H9 (cell line): ENCODE data around the gene LGALS9C. TPM values are rescaled to one million over a fixed set of nuclear protein-coding genes. Genes with fewer than 3 reads are reported as not detected.
"Not testable (repeated sequence)": the region's sequence is repeated elsewhere in the genome, so short reads cannot be mapped to it uniquely, and the experiment has no call there.

ENCODE experiments used
- DNase-seq: peaks from one replicate; pipeline ENCODE4 v3.0.0-alpha.2; 2017
- H2AFZ ChIP-seq: one replicate; pipeline ENCODE4 v1.6.1; 2013; ENCODE audit warnings: mild to moderate bottlenecking, low read length, control low read depth, moderate library complexity
- H2AK5ac ChIP-seq: 2 replicates; pipeline ENCODE4 v1.6.1; 2013; ENCODE audit warnings: low read length, control low read depth, mixed read lengths; ENCODE audit not compliant: insufficient read length
- H2BK120ac ChIP-seq: one replicate; pipeline ENCODE4 v1.6.1; 2013; ENCODE audit warnings: low read depth, mild to moderate bottlenecking, low read length, control low read depth, inconsistent platforms; ENCODE audit not compliant: poor library complexity, severe bottlenecking
- H2BK12ac ChIP-seq: 2 replicates; pipeline ENCODE4 v1.6.1; 2013; ENCODE audit warnings: low read length, control low read depth, mixed read lengths, low read depth; ENCODE audit not compliant: insufficient read length
- H2BK15ac ChIP-seq: 2 replicates; pipeline ENCODE4 v1.6.1; 2013; ENCODE audit warnings: low read depth, low read length, control low read depth
- H2BK20ac ChIP-seq: one replicate; pipeline ENCODE4 v1.6.1; 2013; ENCODE audit warnings: low read depth, mild to moderate bottlenecking, low read length, control low read depth, inconsistent platforms; ENCODE audit not compliant: poor library complexity, severe bottlenecking
- H2BK5ac ChIP-seq: 2 replicates; pipeline ENCODE4 v1.6.1; 2013; ENCODE audit warnings: low read length, control low read depth, mixed read lengths; ENCODE audit not compliant: insufficient read length
- H3K14ac ChIP-seq: 2 replicates; pipeline ENCODE4 v1.6.1; 2013; ENCODE audit warnings: low read length, control low read depth; ENCODE audit not compliant: insufficient read depth
- H3K18ac ChIP-seq: 2 replicates; pipeline ENCODE4 v1.6.1; 2013; ENCODE audit warnings: low read depth, mild to moderate bottlenecking, mixed read lengths, low read length, control low read depth; ENCODE audit not compliant: insufficient read length
- H3K23ac ChIP-seq: 2 replicates; pipeline ENCODE4 v1.6.1; 2013; ENCODE audit warnings: low read length, control low read depth, mixed read lengths, low read depth; ENCODE audit not compliant: insufficient read length
- H3K23me2 ChIP-seq: 2 replicates; pipeline ENCODE4 v1.6.1; 2013; ENCODE audit warnings: low read depth, mild to moderate bottlenecking, mixed read lengths, low read length, control low read depth; ENCODE audit not compliant: insufficient read length, poor library complexity, severe bottlenecking
- H3K27ac ChIP-seq: 2 replicates; pipeline ENCODE4 v1.5.1; 2013; ENCODE audit warnings: low read length, control low read depth, mixed read lengths, low read depth; ENCODE audit not compliant: insufficient read length
- H3K27me3 ChIP-seq: 2 replicates; pipeline ENCODE4 v1.6.1; 2013; ENCODE audit warnings: low read length, control low read depth, inconsistent platforms; ENCODE audit not compliant: insufficient read depth
- H3K4ac ChIP-seq: 2 replicates; pipeline ENCODE4 v1.6.1; 2013; ENCODE audit warnings: low read depth, mild to moderate bottlenecking, control low read depth, inconsistent platforms, low read length, moderate library complexity
- H3K4me1 ChIP-seq: 2 replicates; pipeline ENCODE4 v1.6.1; 2013; ENCODE audit warnings: low read length, control low read depth, inconsistent platforms; ENCODE audit not compliant: insufficient read depth
- H3K4me2 ChIP-seq: 2 replicates; pipeline ENCODE4 v1.6.1; 2013; ENCODE audit warnings: low read length, control low read depth, mixed read lengths; ENCODE audit not compliant: insufficient read length, insufficient read depth
- H3K56ac ChIP-seq: 2 replicates; pipeline ENCODE4 v1.6.1; 2013; ENCODE audit warnings: low read depth, mild to moderate bottlenecking, mixed read lengths, low read length, control low read depth; ENCODE audit not compliant: insufficient read length
- H3K79me1 ChIP-seq: 2 replicates; pipeline ENCODE4 v1.6.1; 2013; ENCODE audit warnings: low read depth, mild to moderate bottlenecking, moderate library complexity, low read length, control low read depth, inconsistent platforms; ENCODE audit not compliant: insufficient read depth, poor library complexity, severe bottlenecking
- H3K79me2 ChIP-seq: 2 replicates; pipeline ENCODE4 v1.6.1; 2013; ENCODE audit warnings: low read length, control low read depth, inconsistent platforms; ENCODE audit not compliant: insufficient read depth
- H3K9ac ChIP-seq: 2 replicates; pipeline ENCODE4 v1.6.1; 2013; ENCODE audit warnings: low read length, control low read depth, mixed read lengths; ENCODE audit not compliant: insufficient read length; ENCODE audit errors: extremely low read depth
- H3K9me3 ChIP-seq: one replicate; pipeline ENCODE4 v1.6.1; 2013; ENCODE audit warnings: low read depth, low read length, inconsistent platforms; ENCODE audit not compliant: control insufficient read depth
- H3T11ph ChIP-seq: one replicate; pipeline ENCODE4 v1.6.1; 2013; ENCODE audit warnings: mild to moderate bottlenecking, low read length, control low read depth, inconsistent platforms
- H4K20me1 ChIP-seq: one replicate; pipeline ENCODE4 v1.6.1; 2013; ENCODE audit not compliant: control insufficient read depth, insufficient read length, insufficient read depth
- H4K5ac ChIP-seq: 2 replicates; pipeline ENCODE4 v1.6.1; 2013; ENCODE audit warnings: low read depth, mild to moderate bottlenecking, mixed read lengths, low read length, control low read depth; ENCODE audit not compliant: insufficient read length
- H4K8ac ChIP-seq: replicated peaks from 2 replicates; pipeline ENCODE4 v1.6.1; 2013; ENCODE audit warnings: low read length, control low read depth, mixed read lengths, low read depth; ENCODE audit not compliant: insufficient read length
- H4K91ac ChIP-seq: 2 replicates; pipeline ENCODE4 v1.6.1; 2013; ENCODE audit warnings: low read depth, mild to moderate bottlenecking, moderate library complexity, mixed read lengths, low read length, control low read depth; ENCODE audit not compliant: insufficient read length
- H3K27ac Mint-ChIP-seq, 3 experiments: 2 replicates in 2 of 3; 3 replicates in 1 of 3; pipeline ENCODE4 v1.8.0; 2020 to 2021; ENCODE audit warnings: mixed read lengths in 3 of 3, mild to moderate bottlenecking in 1 of 3, moderate library complexity in 1 of 3
- H3K27me3 Mint-ChIP-seq: 2 replicates; pipeline ENCODE4 v1.8.0; 2021; ENCODE audit warnings: low read depth, mild to moderate bottlenecking, moderate library complexity, mixed read lengths
- H3K36me3 Mint-ChIP-seq, 3 experiments: 2 replicates in 2 of 3; 3 replicates in 1 of 3; pipeline ENCODE4 v1.8.0; 2020 to 2021; ENCODE audit warnings: low read depth in 3 of 3, mixed read lengths in 3 of 3; ENCODE audit not compliant: insufficient read depth in 1 of 3
- H3K4me1 Mint-ChIP-seq, 2 experiments: 2 replicates each; pipeline ENCODE4 v1.8.0; 2020; ENCODE audit warnings: mixed read lengths in 2 of 2
- H3K4me3 Mint-ChIP-seq, 2 experiments: 2 replicates in 1 of 2; 3 replicates in 1 of 2; pipeline ENCODE4 v1.8.0; 2020 to 2021; ENCODE audit warnings: mild to moderate bottlenecking in 2 of 2, mixed read lengths in 2 of 2, moderate library complexity in 1 of 2
- H3K9me3 Mint-ChIP-seq, 2 experiments: 2 replicates in 1 of 2; 3 replicates in 1 of 2; pipeline ENCODE4 v1.8.0; 2020; ENCODE audit warnings: mild to moderate bottlenecking in 2 of 2, mixed read lengths in 2 of 2, moderate library complexity in 1 of 2
- WGBS: extraction: QIAGEN DNeasy Blood & Tissue Kit; methylation state at CpG from one replicate; pipeline ENCODE4 v1.1.7; 2013; ENCODE audit warnings: missing lambda C conversion rate, low lambda C conversion rate, mixed read lengths; ENCODE audit not compliant: insufficient read length; ENCODE audit errors: extremely low coverage; 5-methylcytosine and 5-hydroxymethylcytosine counted together
- total RNA-seq: library from RNA; stranded (reverse); gene quantifications from 2 replicates; pipeline ENCODE4 v1.2.1, GENCODE V29; 2021

Gene LGALS9C
- total RNA-seq, 1 experiment from 2014 or later = not detected

- WGBS = no CpG with 5 or more reads among the region's 2 CpGs
- not testable (repeated sequence) for H4K5ac ChIP-seq
Measured at GRCh38 chr17:18469837-18470236, 6.8 kb upstream of the LGALS9C start.

GRCh38 chr17:18470345-18470930 lies 6.2 kb upstream of the LGALS9C start:
- not testable (repeated sequence) for H4K91ac ChIP-seq, H3K27ac ChIP-seq, H3K27ac Mint-ChIP-seq, H3K27me3 Mint-ChIP-seq, H3K9ac ChIP-seq, H3K4me1 ChIP-seq, H2AFZ ChIP-seq, H3K4me3 Mint-ChIP-seq, H3K79me2 ChIP-seq, H3K23me2 ChIP-seq, H3K79me1 ChIP-seq, H2BK12ac ChIP-seq, H4K5ac ChIP-seq, DNase-seq, H3K23ac ChIP-seq, H3K9me3 ChIP-seq, H3K4me1 Mint-ChIP-seq, H2BK120ac ChIP-seq, H4K8ac ChIP-seq, H3K56ac ChIP-seq, H3K18ac ChIP-seq, H2BK15ac ChIP-seq, H2AK5ac ChIP-seq, H3K36me3 Mint-ChIP-seq, H4K20me1 ChIP-seq, H3K4me2 ChIP-seq, H3K4ac ChIP-seq, H3T11ph ChIP-seq, H2BK20ac ChIP-seq, H3K9me3 Mint-ChIP-seq, H3K27me3 ChIP-seq, H3K14ac ChIP-seq, H2BK5ac ChIP-seq
- no CpG with 5 or more reads among the region's 11 CpGs for WGBS

More at GRCh38 chr17:18469837-18470236, 6.8 kb upstream of the LGALS9C start:
- not testable (repeated sequence) for H3K14ac ChIP-seq, H3K18ac ChIP-seq, H3K9ac ChIP-seq, DNase-seq, H3K4me3 Mint-ChIP-seq, H3K27ac Mint-ChIP-seq, H2BK12ac ChIP-seq, H3K27ac ChIP-seq, H2AK5ac ChIP-seq, H2BK20ac ChIP-seq, H3K27me3 ChIP-seq, H3K4me2 ChIP-seq, H3K36me3 Mint-ChIP-seq, H3K79me2 ChIP-seq, H2BK120ac ChIP-seq, H2BK5ac ChIP-seq, H2BK15ac ChIP-seq, H2AFZ ChIP-seq, H4K8ac ChIP-seq, H3K23me2 ChIP-seq, H3K9me3 ChIP-seq, H3T11ph ChIP-seq, H3K4me1 ChIP-seq, H4K91ac ChIP-seq, H3K23ac ChIP-seq, H3K9me3 Mint-ChIP-seq, H3K56ac ChIP-seq, H3K27me3 Mint-ChIP-seq, H4K20me1 ChIP-seq, H3K4ac ChIP-seq, H3K79me1 ChIP-seq, H3K4me1 Mint-ChIP-seq
